Activated naive CD4-positive, alpha-beta T cell treated with anti-CD3 and anti-CD28 coated beads, Interleukin-2, amount 10 ng/mL, durations not matched to agents 7 days and 5 days (primary cell): Measurements from ENCODE around the gene HDAC7.
"Not testable (repeated sequence)": the region's sequence is repeated elsewhere in the genome, so short reads cannot be mapped to it uniquely, and the experiment has no call there.

Experiments used
- CTCF ChIA-PET: fragments of 350-600 bp; sonication (Branson Sonifier 250); formaldehyde crosslinking; loops from one replicate; lab custom pipeline; 2021; ENCODE audit warnings: antibody characterized with exemption; lab: Charles Lee
- DNase-seq: peaks from one replicate; pipeline ENCODE4 v3.0.0-alpha.2; 2020
- H3K27ac Mint-ChIP-seq: one replicate; pipeline ENCODE4 v1.8.0; 2021; ENCODE audit warnings: mild to moderate bottlenecking, moderate library complexity, mixed read lengths
- H3K27me3 Mint-ChIP-seq: one replicate; pipeline ENCODE4 v1.8.0; 2021; ENCODE audit warnings: mild to moderate bottlenecking, mixed read lengths
- H3K36me3 Mint-ChIP-seq: one replicate; pipeline ENCODE4 v1.8.0; 2021; ENCODE audit warnings: mixed read lengths
- H3K4me1 Mint-ChIP-seq: one replicate; pipeline ENCODE4 v1.8.0; 2021; ENCODE audit warnings: mixed read lengths
- H3K4me3 Mint-ChIP-seq: one replicate; pipeline ENCODE4 v1.8.0; 2021; ENCODE audit warnings: mild to moderate bottlenecking, moderate library complexity, mixed read lengths
- H3K9me3 Mint-ChIP-seq: one replicate; pipeline ENCODE4 v1.8.0; 2021; ENCODE audit warnings: mixed read lengths

The HDAC7 gene

GRCh38 chr12:47811581-47812484 is 7.9 kb downstream of the HDAC7 start:
- peak overlapping the region; percentile 94 for H3K4me3 Mint-ChIP-seq
- DNase-seq: no peak
- peak overlapping the region; percentile 90 for H3K27ac Mint-ChIP-seq
- peaks cover 91% of the 10 kb centered on the region for H3K4me1 Mint-ChIP-seq
- CTCF ChIA-PET: interaction anchor here (1.0 to 29.3 kb wide), 4 partner anchors 8 to 75 kb away, joined by 3 to 716 read pairs (median 10); no protein-coding TSS in a partner anchor
- peaks cover 63% of the 10 kb centered on the region for H3K36me3 Mint-ChIP-seq
- H3K27me3 Mint-ChIP-seq: no peaks in the 10 kb centered on the region
- no peaks in the 10 kb centered on the region for H3K9me3 Mint-ChIP-seq

DNA sequence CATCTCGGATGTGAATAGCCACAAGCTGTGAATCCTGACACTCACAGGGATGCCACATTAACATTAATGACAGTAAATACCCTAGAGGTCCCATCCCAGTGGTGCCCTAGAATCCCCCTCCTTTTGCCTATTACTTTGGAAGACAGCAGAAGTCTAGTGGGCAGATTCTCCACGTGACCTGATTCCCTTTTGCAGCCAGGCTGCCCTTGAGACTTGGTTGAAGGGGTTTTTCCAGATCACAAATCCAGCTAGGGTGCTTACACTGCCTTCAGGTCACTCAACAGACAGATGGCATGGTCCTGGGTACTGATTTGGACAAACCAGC is 8.7 kb downstream of the HDAC7 start:
- H3K4me3 Mint-ChIP-seq: peak overlapping the region; percentile 94
- peak overlapping the region; percentile 90 for H3K27ac Mint-ChIP-seq
- H3K4me1 Mint-ChIP-seq: peaks cover 93% of the 10 kb centered on the region
- DNase-seq: no peak
- H3K9me3 Mint-ChIP-seq: no peaks in the 10 kb centered on the region
- peaks cover 65% of the 10 kb centered on the region for H3K36me3 Mint-ChIP-seq
- no peaks in the 10 kb centered on the region for H3K27me3 Mint-ChIP-seq
- CTCF ChIA-PET: interaction anchor here (1.0 to 29.3 kb wide), 5 partner anchors 9 to 76 kb away, joined by 3 to 716 read pairs (median 14); partner anchors contain the start of gene HDAC7

GRCh38 chr12:47809518-47809917 is 10.2 kb downstream of the HDAC7 start:
- H3K27me3 Mint-ChIP-seq, H3K9me3 Mint-ChIP-seq, DNase-seq: not testable (repeated sequence)
- H3K4me3 Mint-ChIP-seq: peak overlapping the region; percentile 94
- CTCF ChIA-PET: interaction anchor here (0.6 to 29.3 kb wide), 3 partner anchors 10 to 43 kb away, joined by 3 to 716 read pairs (median 70); partner anchors contain the start of gene HDAC7
- H3K27ac Mint-ChIP-seq: peak overlapping the region; percentile 90
- H3K36me3 Mint-ChIP-seq: peaks cover 69% of the 10 kb centered on the region
- H3K4me1 Mint-ChIP-seq: peaks cover 93% of the 10 kb centered on the region

- Mint-ChIP-seq H3K36me3 (peaks cover 69% of the 10 kb centered on the region), H3K4me1 (peaks cover 93% of the 10 kb centered on the region), H3K9me3 (no peaks in the 10 kb centered on the region), H3K27ac (peak overlapping the region; percentile 90), H3K4me3 (peak overlapping the region; percentile 68), H3K27me3 (no peaks in the 10 kb centered on the region)
- peak; percentile 75 for DNase-seq
- CTCF ChIA-PET: interaction anchor here (0.7 to 29.3 kb wide), 9 partner anchors 11 to 77 kb away, joined by 3 to 716 read pairs (median 4); partner anchors contain the start of gene HDAC7
Measured at GRCh38 chr12:47808574-47809365, 10.9 kb downstream of the HDAC7 start.

- Mint-ChIP-seq H3K27me3 (no peaks in the 10 kb centered on the region), H3K9me3 (no peaks in the 10 kb centered on the region), H3K27ac (peak overlapping the region; percentile 90), H3K36me3 (peaks cover 69% of the 10 kb centered on the region), H3K4me1 (peaks cover 93% of the 10 kb centered on the region), H3K4me3 (peak overlapping the region; percentile 68)
- DNase-seq: peak; percentile 95
- CTCF ChIA-PET: interaction anchor here (0.7 to 29.3 kb wide), 8 partner anchors 10 to 78 kb away, joined by 3 to 716 read pairs (median 6); partner anchors contain the start of gene HDAC7
Measured at GRCh38 chr12:47808050-47808449, 11.7 kb downstream of the HDAC7 start.

DNA sequence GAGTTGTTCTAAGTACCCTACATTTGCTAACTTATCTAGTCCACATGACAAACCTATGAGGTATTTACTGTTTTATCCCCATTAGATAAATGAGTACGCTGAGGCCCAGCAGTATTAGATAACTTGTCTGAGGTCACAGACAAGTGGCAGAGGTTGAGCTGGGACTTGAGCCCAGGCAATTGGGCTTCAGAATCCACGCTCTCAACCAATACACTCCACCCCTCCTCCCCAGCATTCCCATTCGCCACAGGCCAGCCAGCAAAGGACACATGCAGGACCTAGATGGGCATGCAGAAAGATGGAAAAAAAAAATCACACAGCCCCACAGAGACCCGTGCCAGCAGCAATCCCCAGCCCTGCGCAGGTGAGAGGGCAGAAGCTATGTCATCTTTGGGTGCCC is 12.4 kb downstream of the HDAC7 start:
- Mint-ChIP-seq H3K4me3 (peak overlapping the region; percentile 68), H3K36me3 (peaks cover 71% of the 10 kb centered on the region), H3K9me3 (no peaks in the 10 kb centered on the region), H3K27me3 (no peaks in the 10 kb centered on the region), H3K4me1 (peaks cover 96% of the 10 kb centered on the region), H3K27ac (peak overlapping the region; percentile 90)
- no peak for DNase-seq
- CTCF ChIA-PET: interaction anchor here (1.4 to 29.3 kb wide), 5 partner anchors 10 to 41 kb away, joined by 4 to 716 read pairs (median 8); partner anchors contain the start of gene HDAC7

GRCh38 chr12:47805417-47805816 is 14.3 kb downstream of the HDAC7 start:
- H3K27ac Mint-ChIP-seq: peak overlapping the region; percentile 90
- H3K4me1 Mint-ChIP-seq: peaks cover 98% of the 10 kb centered on the region
- H3K9me3 Mint-ChIP-seq: no peaks in the 10 kb centered on the region
- peak overlapping the region; percentile 68 for H3K4me3 Mint-ChIP-seq
- peaks cover 70% of the 10 kb centered on the region for H3K36me3 Mint-ChIP-seq
- no peak for DNase-seq
- H3K27me3 Mint-ChIP-seq: no peaks in the 10 kb centered on the region
- CTCF ChIA-PET: interaction anchor here (1.1 to 29.3 kb wide), 5 partner anchors 12 to 64 kb away, joined by 3 to 716 read pairs (median 5); no protein-coding TSS in a partner anchor

DNA sequence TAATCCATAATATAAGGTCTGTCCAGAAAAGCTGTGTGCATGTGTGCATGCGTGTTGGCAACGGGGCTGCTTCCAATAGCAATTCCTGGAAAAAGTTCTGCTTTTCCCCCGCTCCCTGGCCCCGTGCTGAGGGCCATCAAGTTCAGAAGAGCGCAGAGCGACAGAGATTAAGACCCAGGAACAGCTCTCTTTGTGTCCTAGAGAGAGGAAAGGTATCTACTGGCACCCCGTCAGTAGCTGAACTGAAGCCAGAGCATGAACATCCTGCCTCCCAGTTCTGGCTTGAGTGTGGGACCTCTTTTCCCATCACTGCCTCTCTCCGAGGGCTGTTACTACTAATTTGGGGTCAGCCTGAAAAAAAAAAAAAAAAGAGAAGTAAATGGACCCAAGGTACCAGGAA is 15.5 kb downstream of the HDAC7 start:
- CTCF ChIA-PET: interaction anchor here (0.5 to 29.3 kb wide), 9 partner anchors 8 to 593 kb away, joined by 3 to 716 read pairs (median 3); no protein-coding TSS in a partner anchor
- peak overlapping the region; percentile 59 for H3K4me3 Mint-ChIP-seq
- H3K27me3 Mint-ChIP-seq: no peaks in the 10 kb centered on the region
- peaks cover 75% of the 10 kb centered on the region for H3K36me3 Mint-ChIP-seq
- peak overlapping the region; percentile 90 for H3K27ac Mint-ChIP-seq
- no peak for DNase-seq
- H3K4me1 Mint-ChIP-seq: peaks cover 100% of the 10 kb centered on the region
- no peaks in the 10 kb centered on the region for H3K9me3 Mint-ChIP-seq

DNA sequence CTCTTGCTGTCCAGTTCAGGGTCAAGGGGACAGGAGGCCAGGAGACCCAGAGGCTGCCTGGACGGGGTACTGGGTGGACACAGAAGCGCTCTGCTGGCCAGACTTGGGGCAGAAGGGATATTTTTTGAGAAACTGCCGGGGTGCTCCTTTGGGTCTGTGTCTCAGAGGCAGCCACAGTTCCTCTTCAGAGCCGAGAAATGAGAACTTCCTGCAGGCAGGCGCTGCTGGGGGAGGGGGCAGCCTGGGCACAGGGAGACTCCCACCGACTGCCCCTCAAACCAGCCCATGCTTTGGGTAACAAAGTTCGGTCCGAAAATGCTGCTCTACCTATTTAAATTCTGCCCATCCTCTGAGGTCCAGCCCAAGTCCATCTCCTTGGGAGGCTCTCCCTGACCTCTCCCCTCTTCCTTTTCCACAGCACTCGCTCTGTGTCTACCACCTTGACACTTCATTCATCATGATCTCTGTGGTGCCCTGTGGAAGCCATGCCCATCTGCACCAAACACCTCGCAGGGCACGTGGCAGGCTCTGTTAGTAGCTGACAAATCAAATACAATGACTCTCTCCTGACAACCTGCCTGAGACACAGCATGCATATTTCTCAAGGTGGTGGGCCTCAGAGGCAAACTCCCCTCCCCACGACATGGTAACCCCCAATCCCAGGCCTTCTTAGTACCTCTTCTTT is 16.4 kb downstream of the HDAC7 start:
- Mint-ChIP-seq H3K27ac (peak overlapping the region; percentile 90), H3K9me3 (no peaks in the 10 kb centered on the region), H3K27me3 (no peaks in the 10 kb centered on the region), H3K4me3 (peak overlapping the region; percentile 59), H3K4me1 (peaks cover 97% of the 10 kb centered on the region), H3K36me3 (peaks cover 79% of the 10 kb centered on the region)
- CTCF ChIA-PET: interaction anchor here (0.5 to 29.3 kb wide), 9 partner anchors 9 to 592 kb away, joined by 3 to 716 read pairs (median 4); no protein-coding TSS in a partner anchor
- DNase-seq: no peak

DNA sequence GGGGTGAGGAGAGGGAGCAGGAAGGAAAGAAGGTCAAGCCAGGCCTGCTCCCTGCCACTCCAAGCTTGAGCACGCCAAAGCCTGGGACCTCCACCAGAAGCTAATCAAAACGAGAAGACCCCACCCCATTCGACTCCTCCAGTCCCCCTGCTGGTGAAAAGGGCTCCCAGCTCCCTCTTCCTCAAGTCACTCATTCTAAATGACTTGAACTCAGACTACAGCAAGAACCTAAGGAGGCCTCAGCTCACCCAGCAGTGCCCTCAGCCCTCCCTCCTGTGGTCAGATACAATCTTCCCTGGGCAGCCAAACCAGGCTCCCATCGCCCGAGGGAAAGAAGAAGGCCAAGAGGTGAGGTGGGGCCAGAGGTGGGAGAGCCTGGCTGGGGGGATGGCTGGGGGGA is 17.4 kb downstream of the HDAC7 start:
- Mint-ChIP-seq H3K36me3 (peaks cover 80% of the 10 kb centered on the region), H3K27me3 (no peaks in the 10 kb centered on the region), H3K4me3 (peak overlapping the region; percentile 59), H3K27ac (peak overlapping the region; percentile 90), H3K4me1 (peaks cover 92% of the 10 kb centered on the region), H3K9me3 (no peaks in the 10 kb centered on the region)
- CTCF ChIA-PET: interaction anchor here (0.7 to 29.3 kb wide), 18 partner anchors 9 to 397 kb away, joined by 3 to 716 read pairs (median 4); no protein-coding TSS in a partner anchor
- DNase-seq: peak; percentile 53

DNA sequence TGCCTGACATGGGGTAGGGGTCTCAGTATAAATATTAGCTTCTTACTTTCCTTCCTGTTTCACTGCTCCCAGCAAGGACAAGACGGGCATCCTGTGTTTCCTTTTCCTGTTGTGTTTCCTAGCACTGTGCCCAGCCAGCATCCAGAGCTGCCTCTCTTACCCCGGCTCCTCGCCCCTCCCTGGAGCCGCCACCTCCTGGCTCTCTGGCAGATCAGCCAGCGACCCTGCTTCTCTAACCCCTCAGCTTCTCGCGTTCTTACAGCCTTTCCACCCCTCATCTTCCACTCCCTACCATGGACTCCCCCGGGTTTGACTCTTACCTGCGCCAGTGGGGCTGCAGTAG is 17.8 kb downstream of the HDAC7 start:
- H3K27me3 Mint-ChIP-seq: no peaks in the 10 kb centered on the region
- no peak for DNase-seq
- CTCF ChIA-PET: interaction anchor here (0.7 to 29.3 kb wide), 19 partner anchors 9 to 397 kb away, joined by 3 to 716 read pairs (median 4); no protein-coding TSS in a partner anchor
- H3K36me3 Mint-ChIP-seq: peaks cover 79% of the 10 kb centered on the region
- H3K4me3 Mint-ChIP-seq: peak overlapping the region; percentile 59
- H3K4me1 Mint-ChIP-seq: peaks cover 88% of the 10 kb centered on the region
- H3K27ac Mint-ChIP-seq: peak overlapping the region; percentile 90
- no peaks in the 10 kb centered on the region for H3K9me3 Mint-ChIP-seq

- Mint-ChIP-seq H3K4me1 (peaks cover 83% of the 10 kb centered on the region), H3K36me3 (peaks cover 73% of the 10 kb centered on the region), H3K9me3 (no peaks in the 10 kb centered on the region), H3K27me3 (no peaks in the 10 kb centered on the region), H3K27ac (peak overlapping the region; percentile 90), H3K4me3 (no peak overlapping the region)
- DNase-seq: no peak
- CTCF ChIA-PET: interaction anchor here (0.7 to 29.3 kb wide), 15 partner anchors 8 to 98 kb away, joined by 3 to 716 read pairs (median 4); no protein-coding TSS in a partner anchor
Measured at GRCh38 chr12:47801170-47801903, 18.4 kb downstream of the HDAC7 start.
